HL-60 (cell line): ENCODE measurements around the gene BIRC7.

Experiments used
- DNase-seq, 2 experiments: peaks; one replicate each; pipeline ENCODE4 v3.0.0-alpha.2; 2010 to 2020; ENCODE audit warnings: low read depth in 1 of 2, low spot score in 1 of 2
- H3K27ac ChIP-seq: fragments of 250-450 bp; sonication (Bioruptor Pico); replicated peaks from 2 replicates; pipeline ENCODE4 v1.5.1; 2020; ENCODE audit warnings: mild to moderate bottlenecking, moderate library complexity
- H3K27me3 ChIP-seq: fragments of 250-450 bp; sonication (Bioruptor Pico); 2 replicates; pipeline ENCODE4 v1.5.1; 2021; ENCODE audit warnings: mild to moderate bottlenecking, moderate library complexity; ENCODE audit not compliant: insufficient read depth, poor library complexity, severe bottlenecking
- H3K4me3 ChIP-seq: replicated peaks from 2 replicates; pipeline ENCODE4 v1.5.1; 2011; ENCODE audit warnings: mild to moderate bottlenecking, control low read depth, low read length; ENCODE audit not compliant: insufficient read depth
- GABPA ChIP-seq: IDR thresholded peaks from 2 replicates; pipeline ENCODE4 v1.6.1; 2012; ENCODE audit warnings: low read depth
- POLR2AphosphoS5 ChIP-seq: IDR thresholded peaks from 2 replicates; pipeline ENCODE4 v1.6.1; 2012; ENCODE audit warnings: low read depth
- REST ChIP-seq: IDR thresholded peaks from 2 replicates; pipeline ENCODE4 v1.6.1; 2012; ENCODE audit warnings: low read depth; ENCODE audit not compliant: insufficient replicate concordance
- SPI1 ChIP-seq: IDR thresholded peaks from 2 replicates; pipeline ENCODE4 v1.6.1; 2012; ENCODE audit warnings: low read depth, mild to moderate bottlenecking, borderline replicate concordance
- TF ChIP-seq, protein P1 (sequence below): IDR thresholded peaks from one replicate; pipeline ENCODE4 v1.5.1; 2011; ENCODE audit warnings: low read length, control low read depth, inconsistent platforms; ENCODE audit not compliant: insufficient read depth

The BIRC7 gene

GRCh38 chr20:63272105-63273058, 36.7 kb downstream of the BIRC7 start, which contains the start of gene ARFGAP1:
Gene ARFGAP1 (plus strand): TSS chr20:63272813. CDS start chr20:63275581, 2,768 bp downstream.
- peak within 1 kb of the TSS; percentile 92 for H3K4me3 ChIP-seq
- no peaks in the 10 kb centered on the region for H3K27me3 ChIP-seq
- peak within 1 kb of the TSS; percentile 60 for H3K27ac ChIP-seq
- DNase-seq: peak; percentile 84 to 89
- peak; percentile 18; the same call in 1 of the 2 replicates for TF ChIP-seq SPI1
- TF ChIP-seq GABPA: peak; percentile 84
- TF ChIP-seq POLR2AphosphoS5: peak; percentile 55; the same call in 1 of the 2 replicates
- TF ChIP-seq, protein P1, sequence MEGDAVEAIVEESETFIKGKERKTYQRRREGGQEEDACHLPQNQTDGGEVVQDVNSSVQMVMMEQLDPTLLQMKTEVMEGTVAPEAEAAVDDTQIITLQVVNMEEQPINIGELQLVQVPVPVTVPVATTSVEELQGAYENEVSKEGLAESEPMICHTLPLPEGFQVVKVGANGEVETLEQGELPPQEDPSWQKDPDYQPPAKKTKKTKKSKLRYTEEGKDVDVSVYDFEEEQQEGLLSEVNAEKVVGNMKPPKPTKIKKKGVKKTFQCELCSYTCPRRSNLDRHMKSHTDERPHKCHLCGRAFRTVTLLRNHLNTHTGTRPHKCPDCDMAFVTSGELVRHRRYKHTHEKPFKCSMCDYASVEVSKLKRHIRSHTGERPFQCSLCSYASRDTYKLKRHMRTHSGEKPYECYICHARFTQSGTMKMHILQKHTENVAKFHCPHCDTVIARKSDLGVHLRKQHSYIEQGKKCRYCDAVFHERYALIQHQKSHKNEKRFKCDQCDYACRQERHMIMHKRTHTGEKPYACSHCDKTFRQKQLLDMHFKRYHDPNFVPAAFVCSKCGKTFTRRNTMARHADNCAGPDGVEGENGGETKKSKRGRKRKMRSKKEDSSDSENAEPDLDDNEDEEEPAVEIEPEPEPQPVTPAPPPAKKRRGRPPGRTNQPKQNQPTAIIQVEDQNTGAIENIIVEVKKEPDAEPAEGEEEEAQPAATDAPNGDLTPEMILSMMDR: no peak

GRCh38 chr20:63273059-63273579, 37.4 kb downstream of the BIRC7 start:
- H3K27ac ChIP-seq: peak overlapping the region; percentile 60
- TF ChIP-seq GABPA: no peak
- no peak for TF ChIP-seq REST
- no peak for TF ChIP-seq SPI1
- no peak for TF ChIP-seq POLR2AphosphoS5
- TF ChIP-seq, protein P1: no peak

GRCh38 chr20:63273635-63274380, 38.1 kb downstream of the BIRC7 start:
- TF ChIP-seq GABPA (no peak), POLR2AphosphoS5 (no peak), REST (no peak), SPI1 (no peak)
- TF ChIP-seq, protein P1: no peak
- H3K4me3 ChIP-seq: peak overlapping the region; percentile 92
- H3K27me3 ChIP-seq: no peaks in the 10 kb centered on the region
- DNase-seq: no peak
- peak overlapping the region; percentile 60 for H3K27ac ChIP-seq

More at GRCh38 chr20:63273059-63273579, 37.4 kb downstream of the BIRC7 start:
- Histone ChIP-seq H3K4me3 (peak overlapping the region; percentile 92), H3K27me3 (no peaks in the 10 kb centered on the region)
- DNase-seq: no peak
